ENCODE results near the gene RNF213.

GRCh38 chr17:80212109-80212508 lies 48.5 kb upstream of the RNF213 start:
- no peak for TF ChIP-seq CTCF (IDR thresholded peaks at IDR 0.05)
- no peak for TF ChIP-seq POLR2A (IDR thresholded peaks at IDR 0.05)
